ENCODE data around the gene BPI.

GRCh38 chr20:38324159-38324558 lies 20.2 kb downstream of the BPI start:
- TF ChIP-seq, protein P1, sequence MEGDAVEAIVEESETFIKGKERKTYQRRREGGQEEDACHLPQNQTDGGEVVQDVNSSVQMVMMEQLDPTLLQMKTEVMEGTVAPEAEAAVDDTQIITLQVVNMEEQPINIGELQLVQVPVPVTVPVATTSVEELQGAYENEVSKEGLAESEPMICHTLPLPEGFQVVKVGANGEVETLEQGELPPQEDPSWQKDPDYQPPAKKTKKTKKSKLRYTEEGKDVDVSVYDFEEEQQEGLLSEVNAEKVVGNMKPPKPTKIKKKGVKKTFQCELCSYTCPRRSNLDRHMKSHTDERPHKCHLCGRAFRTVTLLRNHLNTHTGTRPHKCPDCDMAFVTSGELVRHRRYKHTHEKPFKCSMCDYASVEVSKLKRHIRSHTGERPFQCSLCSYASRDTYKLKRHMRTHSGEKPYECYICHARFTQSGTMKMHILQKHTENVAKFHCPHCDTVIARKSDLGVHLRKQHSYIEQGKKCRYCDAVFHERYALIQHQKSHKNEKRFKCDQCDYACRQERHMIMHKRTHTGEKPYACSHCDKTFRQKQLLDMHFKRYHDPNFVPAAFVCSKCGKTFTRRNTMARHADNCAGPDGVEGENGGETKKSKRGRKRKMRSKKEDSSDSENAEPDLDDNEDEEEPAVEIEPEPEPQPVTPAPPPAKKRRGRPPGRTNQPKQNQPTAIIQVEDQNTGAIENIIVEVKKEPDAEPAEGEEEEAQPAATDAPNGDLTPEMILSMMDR (IDR thresholded peaks at IDR 0.05) = no peak
- no peak for TF ChIP-seq POLR2AphosphoS5 (IDR thresholded peaks at IDR 0.05)
- no peak for TF ChIP-seq POLR2A (IDR thresholded peaks at IDR 0.05; ENCODE audit: low read depth)
- no peak for TF ChIP-seq EP300 (IDR thresholded peaks at IDR 0.05)
